HCT116 (cell line): Measurements from ENCODE around the gene ZBTB7C. TPM values are rescaled to one million over a fixed set of nuclear protein-coding genes. Genes with fewer than 3 reads are reported as not detected.

Experiments
- ATAC-seq: fragments of 200-7000 bp; cut with Tn5 transposase; 2 replicates; pipeline ENCODE4 v1.9.1; 2020; ENCODE audit warnings: mild to moderate bottlenecking, moderate library complexity
- BruUV-seq: library from RNA; stranded (reverse); fragments of 400-500 nt; replicated peaks from 2 replicates; lab custom pipeline; 2021; lab: Mats Ljungman, UMichigan
- CTCF ChIA-PET: fragments of 300-600 bp; sonication (Branson Sonifier 250); formaldehyde crosslinking; loops from one replicate; lab custom pipeline; 2021; ENCODE audit warnings: antibody characterized with exemption; lab: Charles Lee
- POLR2A ChIA-PET: fragments of 300-600, 350-600 bp; sonication (Branson Sonifier 250); formaldehyde crosslinking; loops from one replicate; lab custom pipeline; 2021; ENCODE audit warnings: antibody characterized with exemption; lab: Charles Lee
- RAD21 ChIA-PET, 2 experiments: fragments of 300-600 bp; sonication (Branson Sonifier 250); formaldehyde crosslinking; loops; one replicate each; lab custom pipeline; 2023; ENCODE audit warnings: low total read pairs in 2 of 2; ENCODE audit not compliant: uncharacterized antibody in 2 of 2, unreplicated experiment in 2 of 2, low non-redundant PET in 1 of 2; lab: Charles Lee
- DNase-seq: peaks from one replicate; pipeline ENCODE4 v3.0.0-alpha.2; 2010; ENCODE audit warnings: low read depth, low spot score
- H2AFZ ChIP-seq: fragments of 200-600 bp; shearing (Covaris generic), sonication (generic); 2 replicates; pipeline ENCODE4 v1.6.1; 2017; ENCODE audit warnings: low read depth, mixed run types, mixed read lengths, antibody characterized with exemption, low read length; ENCODE audit not compliant: poor library complexity, severe bottlenecking
- H3K27ac ChIP-seq: 2 replicates; pipeline ENCODE4 v1.5.1; 2012; ENCODE audit warnings: low read depth, low read length
- H3K27me3 ChIP-seq: fragments of 200-600 bp; sonication (generic); 2 replicates; pipeline ENCODE4 v1.6.1; 2016; ENCODE audit warnings: mixed run types, low read length, mixed read lengths; ENCODE audit not compliant: insufficient read depth
- H3K36me3 ChIP-seq, 2 experiments: fragments of 200-500 bp in 1 of 2; fragments of 200-600 bp in 1 of 2; sonication (Bioruptor generic) in 1 of 2; sonication (generic) in 1 of 2; 2 replicates each; pipeline versions ENCODE4 v1.5.1 to v1.6.1; 2014 to 2016; ENCODE audit warnings: low read length in 2 of 2, inconsistent platforms in 1 of 2, mixed read lengths in 1 of 2, mixed run types in 1 of 2; ENCODE audit not compliant: insufficient read depth in 2 of 2, control insufficient read depth in 1 of 2
- H3K4me1 ChIP-seq, 2 experiments: fragments of 200-600 bp in 1 of 2; sonication (generic) in 1 of 2; 2 replicates each; pipeline versions ENCODE4 v1.5.1 to v1.6.1; 2012 to 2017; ENCODE audit warnings: low read length in 2 of 2, inconsistent platforms in 1 of 2, mild to moderate bottlenecking in 1 of 2, mixed read lengths in 1 of 2, mixed run types in 1 of 2, moderate library complexity in 1 of 2; ENCODE audit not compliant: insufficient read depth in 2 of 2, control insufficient read depth in 1 of 2
- H3K4me2 ChIP-seq: fragments of 200-600 bp; sonication (generic); 2 replicates; pipeline ENCODE4 v1.6.1; 2017; ENCODE audit warnings: mixed run types, low read length, mixed read lengths
- H3K4me3 ChIP-seq, 2 experiments: fragments of 200-600 bp in 1 of 2; sonication (generic) in 1 of 2; replicated peaks in 1 of 2; 2 replicates each; pipeline ENCODE4 v1.5.1; 2011 to 2016; ENCODE audit warnings: low read length in 2 of 2, control low read depth in 1 of 2, low read depth in 1 of 2, mild to moderate bottlenecking in 1 of 2, mixed read lengths in 1 of 2, mixed run types in 1 of 2
- H3K79me2 ChIP-seq: fragments of 200-600 bp; sonication (generic); 2 replicates; pipeline ENCODE4 v1.6.1; 2017; ENCODE audit warnings: mild to moderate bottlenecking, mixed run types, low read length, moderate library complexity, mixed read lengths; ENCODE audit not compliant: insufficient read depth
- H3K9ac ChIP-seq: fragments of 200-600 bp; sonication (generic); 2 replicates; pipeline ENCODE4 v1.6.1; 2016; ENCODE audit warnings: low read length, mixed read lengths
- H3K9me2 ChIP-seq: fragments of 200-600 bp; sonication (generic), shearing (Covaris generic); 2 replicates; pipeline ENCODE4 v1.6.1; 2017; ENCODE audit warnings: mixed run types, mild to moderate bottlenecking, moderate library complexity; ENCODE audit not compliant: insufficient read depth
- H3K9me3 ChIP-seq, 2 experiments: fragments of 200-500 bp in 1 of 2; fragments of 200-600 bp in 1 of 2; sonication (Bioruptor generic) in 1 of 2; sonication (generic) in 1 of 2; 2 replicates each; pipeline ENCODE4 v1.6.1; 2014 to 2017; ENCODE audit warnings: low read length in 2 of 2, mixed read lengths in 2 of 2, inconsistent platforms in 1 of 2, low read depth in 1 of 2, mild to moderate bottlenecking in 1 of 2, mixed run types in 1 of 2, moderate library complexity in 1 of 2; ENCODE audit not compliant: control insufficient read depth in 1 of 2, insufficient read depth in 1 of 2
- H4K20me1 ChIP-seq: fragments of 200-600 bp; sonication (generic), shearing (Covaris generic); 2 replicates; pipeline ENCODE4 v1.6.1; 2017; ENCODE audit warnings: mixed run types, mild to moderate bottlenecking, moderate library complexity; ENCODE audit not compliant: insufficient read depth
- CBX3 ChIP-seq: IDR thresholded peaks from 2 replicates; pipeline ENCODE4 v1.6.1; 2012; ENCODE audit warnings: low read depth
- CEBPB ChIP-seq: IDR thresholded peaks from 2 replicates; pipeline ENCODE4 v1.6.1; 2012; ENCODE audit warnings: low read depth
- EGR1 ChIP-seq: IDR thresholded peaks from 2 replicates; pipeline ENCODE4 v1.6.1; 2012; ENCODE audit warnings: low read depth
- ELF1 ChIP-seq: IDR thresholded peaks from 2 replicates; pipeline ENCODE4 v1.6.1; 2012; ENCODE audit warnings: low read depth, borderline replicate concordance
- JUND ChIP-seq: IDR thresholded peaks from 2 replicates; pipeline ENCODE4 v1.6.1; 2012
- POLR2A ChIP-seq: IDR thresholded peaks from 2 replicates; pipeline ENCODE4 v1.7.0; 2011; ENCODE audit warnings: borderline replicate concordance; ENCODE audit not compliant: insufficient read depth, insufficient read length; ENCODE audit errors: extremely low read depth
- POLR2AphosphoS5 ChIP-seq: IDR thresholded peaks from 2 replicates; pipeline ENCODE4 v1.6.1; 2011; ENCODE audit warnings: mild to moderate bottlenecking, low read depth, low read length, moderate library complexity
- RAD21 ChIP-seq: IDR thresholded peaks from 2 replicates; pipeline ENCODE4 v1.6.1; 2012; ENCODE audit warnings: low read depth, mild to moderate bottlenecking
- SIN3A ChIP-seq: IDR thresholded peaks from 2 replicates; pipeline ENCODE4 v1.6.1; 2012; ENCODE audit warnings: low read depth
- SP1 ChIP-seq: IDR thresholded peaks from 2 replicates; pipeline ENCODE4 v1.6.1; 2012; ENCODE audit warnings: low read depth
- SRF ChIP-seq: IDR thresholded peaks from 2 replicates; pipeline ENCODE4 v1.6.1; 2012; ENCODE audit warnings: low read depth
- TCF7L2 ChIP-seq: IDR thresholded peaks from 2 replicates; pipeline ENCODE4 v1.7.0; 2011; ENCODE audit warnings: borderline replicate concordance, inconsistent platforms; ENCODE audit not compliant: insufficient read depth, insufficient read length; ENCODE audit errors: extremely low read depth
- ZFX ChIP-seq: fragments of 450-650 bp; IDR thresholded peaks from 2 replicates; pipeline ENCODE4 v1.6.1; 2017
- ZNF274 ChIP-seq: fragments of 200-500 bp; sonication (Bioruptor generic); IDR thresholded peaks from 2 replicates; pipeline ENCODE4 v1.6.1; 2014; ENCODE audit warnings: mild to moderate bottlenecking, low read depth, low read length, inconsistent platforms
- intact Hi-C: fragments of 100-400 bp; cut with micrococcal nuclease; formaldehyde crosslinking; loops from 2 replicates; pipeline ENCODE4 v1.10.0; 2022
- total RNA-seq: library from RNA; stranded (reverse); gene quantifications from one replicate; pipeline ENCODE4 v1.2.1, GENCODE V29; 2021; ENCODE audit not compliant: unreplicated experiment
- TF ChIP-seq, protein P1 (sequence below): IDR thresholded peaks from 2 replicates; pipeline ENCODE4 v1.6.1; 2012; ENCODE audit warnings: low read depth
- TF ChIP-seq, protein P2 (sequence below), 3 experiments: fragments of 200-600 bp in 1 of 3; sonication (generic) in 1 of 3; IDR thresholded peaks in 2 of 3; conservative IDR thresholded peaks in 1 of 3; 2 replicates each; pipeline ENCODE4 v1.5.1; 2012 to 2017; ENCODE audit warnings: low read depth in 2 of 3, low read length in 2 of 3, antibody characterized with exemption in 1 of 3, borderline replicate concordance in 1 of 3, control low read depth in 1 of 3, mild to moderate bottlenecking in 1 of 3, mixed read lengths in 1 of 3, mixed run types in 1 of 3, moderate library complexity in 1 of 3; ENCODE audit not compliant: insufficient read depth in 1 of 3
- TF ChIP-seq, protein P3 (sequence below): IDR thresholded peaks from 2 replicates; pipeline ENCODE4 v1.6.1; 2012
- TF ChIP-seq, protein P4 (sequence below): IDR thresholded peaks from 2 replicates; pipeline ENCODE4 v1.6.1; 2011; ENCODE audit warnings: mild to moderate bottlenecking, low read length, moderate library complexity; ENCODE audit not compliant: insufficient replicate concordance; ENCODE audit errors: extremely low read depth

ZBTB7C gene
- total RNA-seq, 1 experiment from 2014 or later, result 0.37 TPM

DNA sequence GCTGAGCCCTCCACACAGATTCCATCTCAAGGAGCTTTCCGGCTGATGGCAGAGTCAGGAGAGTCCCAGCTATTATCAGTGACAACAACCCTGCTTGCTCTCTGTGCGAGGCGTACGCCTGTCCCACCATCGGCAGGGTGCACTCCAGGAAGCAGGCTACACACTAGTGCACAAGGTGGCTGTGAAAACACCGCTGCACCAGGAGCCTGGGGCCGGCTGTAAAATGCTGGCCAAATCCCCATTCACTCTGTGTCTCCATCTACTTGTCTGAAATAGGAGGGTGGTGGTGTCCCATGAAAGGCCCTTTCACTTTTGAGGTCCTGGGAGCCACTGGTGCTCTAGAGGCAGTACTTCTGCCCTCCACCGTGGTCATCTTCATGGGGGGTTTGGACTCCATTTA, 295.5 kb downstream of the ZBTB7C start:
- H4K20me1 ChIP-seq, result no peaks in the 10 kb centered on the region
- ATAC-seq (no peak), DNase-seq (no peak)
- CTCF ChIA-PET, result no interaction called here
- no peaks in the 10 kb centered on the region for H3K79me2 ChIP-seq
- H3K4me1 ChIP-seq, result no peaks in the 10 kb centered on the region
- no peak overlapping the region for H3K9ac ChIP-seq
- H3K4me2 ChIP-seq, result no peak overlapping the region
- no peak overlapping the region for H3K4me3 ChIP-seq
- intact Hi-C loops, result no loop called here
- H2AFZ ChIP-seq, result no peak overlapping the region
- no TSS peak for BruUV-seq
- no peaks in the 10 kb centered on the region for H3K9me2 ChIP-seq
- no peak overlapping the region for H3K27ac ChIP-seq
- TF ChIP-seq SRF (no peak), ELF1 (no peak), EGR1 (no peak), ZNF274 (no peak), TCF7L2 (no peak), SIN3A (no peak), POLR2AphosphoS5 (no peak), POLR2A (no peak), CBX3 (no peak), RAD21 (no peak), ZFX (no peak), SP1 (no peak), JUND (no peak), CEBPB (no peak)
- TF ChIP-seq, protein P1, sequence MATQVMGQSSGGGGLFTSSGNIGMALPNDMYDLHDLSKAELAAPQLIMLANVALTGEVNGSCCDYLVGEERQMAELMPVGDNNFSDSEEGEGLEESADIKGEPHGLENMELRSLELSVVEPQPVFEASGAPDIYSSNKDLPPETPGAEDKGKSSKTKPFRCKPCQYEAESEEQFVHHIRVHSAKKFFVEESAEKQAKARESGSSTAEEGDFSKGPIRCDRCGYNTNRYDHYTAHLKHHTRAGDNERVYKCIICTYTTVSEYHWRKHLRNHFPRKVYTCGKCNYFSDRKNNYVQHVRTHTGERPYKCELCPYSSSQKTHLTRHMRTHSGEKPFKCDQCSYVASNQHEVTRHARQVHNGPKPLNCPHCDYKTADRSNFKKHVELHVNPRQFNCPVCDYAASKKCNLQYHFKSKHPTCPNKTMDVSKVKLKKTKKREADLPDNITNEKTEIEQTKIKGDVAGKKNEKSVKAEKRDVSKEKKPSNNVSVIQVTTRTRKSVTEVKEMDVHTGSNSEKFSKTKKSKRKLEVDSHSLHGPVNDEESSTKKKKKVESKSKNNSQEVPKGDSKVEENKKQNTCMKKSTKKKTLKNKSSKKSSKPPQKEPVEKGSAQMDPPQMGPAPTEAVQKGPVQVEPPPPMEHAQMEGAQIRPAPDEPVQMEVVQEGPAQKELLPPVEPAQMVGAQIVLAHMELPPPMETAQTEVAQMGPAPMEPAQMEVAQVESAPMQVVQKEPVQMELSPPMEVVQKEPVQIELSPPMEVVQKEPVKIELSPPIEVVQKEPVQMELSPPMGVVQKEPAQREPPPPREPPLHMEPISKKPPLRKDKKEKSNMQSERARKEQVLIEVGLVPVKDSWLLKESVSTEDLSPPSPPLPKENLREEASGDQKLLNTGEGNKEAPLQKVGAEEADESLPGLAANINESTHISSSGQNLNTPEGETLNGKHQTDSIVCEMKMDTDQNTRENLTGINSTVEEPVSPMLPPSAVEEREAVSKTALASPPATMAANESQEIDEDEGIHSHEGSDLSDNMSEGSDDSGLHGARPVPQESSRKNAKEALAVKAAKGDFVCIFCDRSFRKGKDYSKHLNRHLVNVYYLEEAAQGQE, result no peak
- TF ChIP-seq, protein P2, sequence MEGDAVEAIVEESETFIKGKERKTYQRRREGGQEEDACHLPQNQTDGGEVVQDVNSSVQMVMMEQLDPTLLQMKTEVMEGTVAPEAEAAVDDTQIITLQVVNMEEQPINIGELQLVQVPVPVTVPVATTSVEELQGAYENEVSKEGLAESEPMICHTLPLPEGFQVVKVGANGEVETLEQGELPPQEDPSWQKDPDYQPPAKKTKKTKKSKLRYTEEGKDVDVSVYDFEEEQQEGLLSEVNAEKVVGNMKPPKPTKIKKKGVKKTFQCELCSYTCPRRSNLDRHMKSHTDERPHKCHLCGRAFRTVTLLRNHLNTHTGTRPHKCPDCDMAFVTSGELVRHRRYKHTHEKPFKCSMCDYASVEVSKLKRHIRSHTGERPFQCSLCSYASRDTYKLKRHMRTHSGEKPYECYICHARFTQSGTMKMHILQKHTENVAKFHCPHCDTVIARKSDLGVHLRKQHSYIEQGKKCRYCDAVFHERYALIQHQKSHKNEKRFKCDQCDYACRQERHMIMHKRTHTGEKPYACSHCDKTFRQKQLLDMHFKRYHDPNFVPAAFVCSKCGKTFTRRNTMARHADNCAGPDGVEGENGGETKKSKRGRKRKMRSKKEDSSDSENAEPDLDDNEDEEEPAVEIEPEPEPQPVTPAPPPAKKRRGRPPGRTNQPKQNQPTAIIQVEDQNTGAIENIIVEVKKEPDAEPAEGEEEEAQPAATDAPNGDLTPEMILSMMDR (IDR thresholded peaks at IDR 0.05 in 2 of 3, conservative IDR thresholded peaks at IDR 0.05 in 1 of 3; ENCODE audit: borderline replicate concordance in 1 of 3, insufficient read depth in 1 of 3, low read depth in 2 of 3, low read length in 2 of 3), result no peak
- TF ChIP-seq, protein P3, sequence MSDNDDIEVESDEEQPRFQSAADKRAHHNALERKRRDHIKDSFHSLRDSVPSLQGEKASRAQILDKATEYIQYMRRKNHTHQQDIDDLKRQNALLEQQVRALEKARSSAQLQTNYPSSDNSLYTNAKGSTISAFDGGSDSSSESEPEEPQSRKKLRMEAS, result no peak
- TF ChIP-seq, protein P4, sequence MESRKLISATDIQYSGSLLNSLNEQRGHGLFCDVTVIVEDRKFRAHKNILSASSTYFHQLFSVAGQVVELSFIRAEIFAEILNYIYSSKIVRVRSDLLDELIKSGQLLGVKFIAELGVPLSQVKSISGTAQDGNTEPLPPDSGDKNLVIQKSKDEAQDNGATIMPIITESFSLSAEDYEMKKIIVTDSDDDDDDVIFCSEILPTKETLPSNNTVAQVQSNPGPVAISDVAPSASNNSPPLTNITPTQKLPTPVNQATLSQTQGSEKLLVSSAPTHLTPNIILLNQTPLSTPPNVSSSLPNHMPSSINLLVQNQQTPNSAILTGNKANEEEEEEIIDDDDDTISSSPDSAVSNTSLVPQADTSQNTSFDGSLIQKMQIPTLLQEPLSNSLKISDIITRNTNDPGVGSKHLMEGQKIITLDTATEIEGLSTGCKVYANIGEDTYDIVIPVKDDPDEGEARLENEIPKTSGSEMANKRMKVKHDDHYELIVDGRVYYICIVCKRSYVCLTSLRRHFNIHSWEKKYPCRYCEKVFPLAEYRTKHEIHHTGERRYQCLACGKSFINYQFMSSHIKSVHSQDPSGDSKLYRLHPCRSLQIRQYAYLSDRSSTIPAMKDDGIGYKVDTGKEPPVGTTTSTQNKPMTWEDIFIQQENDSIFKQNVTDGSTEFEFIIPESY, result no peak
- no peaks in the 10 kb centered on the region for H3K27me3 ChIP-seq
- POLR2A ChIA-PET, result no interaction called here
- RAD21 ChIA-PET, result no interaction called here
- H3K9me3 ChIP-seq, result no peaks in the 10 kb centered on the region
- H3K36me3 ChIP-seq, result no peaks in the 10 kb centered on the region
